ENCODE results near the gene BRK1.

GRCh38 chr3:10166213-10166604 lies 50.7 kb downstream of the BRK1 start:
- no peak for TF ChIP-seq CTCF (IDR thresholded peaks at IDR 0.05; ENCODE audit: insufficient read depth, low read depth, low read length)
- no peak for TF ChIP-seq EZH2 (IDR thresholded peaks at IDR 0.05; ENCODE audit: insufficient read depth, low read length)
